ENCODE data around the gene NXPH2. TPM values are rescaled to one million over a fixed set of nuclear protein-coding genes. Genes with fewer than 3 reads are reported as not detected.

NXPH2 gene
- total RNA-seq, 2 experiments from 2014 or later = not detected

- Mint-ChIP-seq H3K4me1 (ENCODE audit: low read depth) (no peaks in the 10 kb centered on the region), H3K27ac (no peak overlapping the region), H3K27me3 (peaks cover 6% of the 10 kb centered on the region), H3K36me3 (ENCODE audit: low read depth) (no peaks in the 10 kb centered on the region), H3K9me3 (peaks cover 2% of the 10 kb centered on the region), H3K4me3 (no peak overlapping the region)
- ChIA-PET CTCF (no interaction called here), POLR2A (no interaction called here)
- no peak for TF ChIP-seq CTCF (IDR thresholded peaks at IDR 0.05)
- no peak for DNase-seq
- no peak for ATAC-seq
- intact Hi-C loops (cut with micrococcal nuclease) = no loop called here
Observed at GRCh38 chr2:138727956-138728355, 52.2 kb downstream of the NXPH2 start.

GRCh38 chr2:138726681-138727080, 53.5 kb downstream of the NXPH2 start:
- intact Hi-C loops (cut with micrococcal nuclease) = no loop called here
- DNase-seq (no peak), ATAC-seq (no peak)
- Mint-ChIP-seq H3K9me3 (peaks cover 2% of the 10 kb centered on the region), H3K27ac (no peak overlapping the region), H3K36me3 (ENCODE audit: low read depth) (no peaks in the 10 kb centered on the region), H3K27me3 (peaks cover 2% of the 10 kb centered on the region), H3K4me1 (ENCODE audit: low read depth) (no peaks in the 10 kb centered on the region), H3K4me3 (no peak overlapping the region)
- ChIA-PET POLR2A (no interaction called here), CTCF (no interaction called here)
- no peak for TF ChIP-seq CTCF (IDR thresholded peaks at IDR 0.05)

- H3K27me3 Mint-ChIP-seq = no peaks in the 10 kb centered on the region
- DNase-seq (no peak), ATAC-seq (no peak)
- no peaks in the 10 kb centered on the region for H3K4me1 Mint-ChIP-seq (ENCODE audit: low read depth)
- peaks cover 2% of the 10 kb centered on the region for H3K9me3 Mint-ChIP-seq
- no peak overlapping the region for H3K4me3 Mint-ChIP-seq
- CTCF ChIA-PET = no interaction called here
- TF ChIP-seq CTCF (IDR thresholded peaks at IDR 0.05) = no peak
- no peak overlapping the region for H3K27ac Mint-ChIP-seq
- POLR2A ChIA-PET = no interaction called here
- intact Hi-C loops (cut with micrococcal nuclease) = no loop called here
- no peaks in the 10 kb centered on the region for H3K36me3 Mint-ChIP-seq (ENCODE audit: low read depth)
Observed at GRCh38 chr2:138724729-138725459, 55.3 kb downstream of the NXPH2 start.

- no peaks in the 10 kb centered on the region for H3K27me3 Mint-ChIP-seq
- DNase-seq = no peak
- CTCF ChIA-PET = no interaction called here
- no peaks in the 10 kb centered on the region for H3K36me3 Mint-ChIP-seq (ENCODE audit: low read depth)
- H3K9me3 Mint-ChIP-seq = no peaks in the 10 kb centered on the region
- no peak for TF ChIP-seq CTCF (IDR thresholded peaks at IDR 0.05)
- no peaks in the 10 kb centered on the region for H3K4me1 Mint-ChIP-seq (ENCODE audit: low read depth)
- POLR2A ChIA-PET = no interaction called here
- H3K4me3 Mint-ChIP-seq = no peak overlapping the region
- no peak overlapping the region for H3K27ac Mint-ChIP-seq
- intact Hi-C loops (cut with micrococcal nuclease) = no loop called here
- ATAC-seq = no peak
Observed at GRCh38 chr2:138724327-138724726, 55.9 kb downstream of the NXPH2 start.

- Mint-ChIP-seq H3K36me3 (ENCODE audit: low read depth) (no peaks in the 10 kb centered on the region), H3K4me1 (ENCODE audit: low read depth) (no peaks in the 10 kb centered on the region), H3K27ac (no peak overlapping the region), H3K27me3 (peaks cover 2% of the 10 kb centered on the region), H3K9me3 (no peaks in the 10 kb centered on the region), H3K4me3 (no peak overlapping the region)
- ChIA-PET POLR2A (no interaction called here), CTCF (no interaction called here)
- TF ChIP-seq CTCF (IDR thresholded peaks at IDR 0.05) = no peak
- ATAC-seq (no peak), DNase-seq (no peak)
- intact Hi-C loops (cut with micrococcal nuclease) = no loop called here
Observed at GRCh38 chr2:138723196-138723987, 56.8 kb downstream of the NXPH2 start.

All from activated CD8-positive, alpha-beta T cell treated with anti-CD3 and anti-CD28 coated beads for 36 hours (primary cell).